ENCODE results near the gene OSBPL10.

- no peak for TF ChIP-seq GLIS3 (CRISPR knock-in tag; IDR thresholded peaks at IDR 0.05)
- no peak for TF ChIP-seq RARB (CRISPR knock-in tag; IDR thresholded peaks at IDR 0.05)
- no peak for TF ChIP-seq CREB5 (CRISPR knock-in tag; IDR thresholded peaks at IDR 0.05; ENCODE audit: low read depth)
- TF ChIP-seq POU6F1 (CRISPR knock-in tag; IDR thresholded peaks at IDR 0.05; ENCODE audit: borderline replicate concordance, low read depth): no peak
- no peak for TF ChIP-seq BACH2 (CRISPR knock-in tag; IDR thresholded peaks at IDR 0.05; ENCODE audit: borderline replicate concordance)
- no peak for TF ChIP-seq ARNTL (CRISPR knock-in tag; IDR thresholded peaks at IDR 0.05; ENCODE audit: borderline replicate concordance, low read depth)
- no peak for TF ChIP-seq CSRNP3 (CRISPR knock-in tag; IDR thresholded peaks at IDR 0.05)
- no peak for TF ChIP-seq ZNF70 (CRISPR knock-in tag; IDR thresholded peaks at IDR 0.05)
- no peak for TF ChIP-seq ESRRG (CRISPR knock-in tag; IDR thresholded peaks at IDR 0.05)
- TF ChIP-seq TOX (CRISPR knock-in tag; IDR thresholded peaks at IDR 0.05; ENCODE audit: borderline replicate concordance): no peak
- TF ChIP-seq PATZ1 (CRISPR knock-in tag; IDR thresholded peaks at IDR 0.05; ENCODE audit: borderline replicate concordance): no peak
- TF ChIP-seq CSDC2 (CRISPR knock-in tag; IDR thresholded peaks at IDR 0.05): no peak
Measured at GRCh38 chr3:31667582-31667981, 313.5 kb downstream of the OSBPL10 start.

All from SK-N-SH treated with all-trans-retinoic acid at 6 μM for 48 hours (cell line).